ENCODE measurements around the gene CEP20.

Gene CEP20

GRCh38 chr16:15836074-15836473 is 52.3 kb downstream of the CEP20 start:
- no peak for DNase-seq (ENCODE audit: low read depth)
- no peak overlapping the region for H3K4me3 ChIP-seq (ENCODE audit: control insufficient read depth, low read depth, low read length)
- no peak for TF ChIP-seq CTCF (IDR thresholded peaks at IDR 0.05; ENCODE audit: control insufficient read depth, insufficient read depth, low read depth, low read length, missing control alignments)

- no peak overlapping the region for H3K4me3 ChIP-seq (ENCODE audit: control insufficient read depth, low read depth, low read length)
- no peak for TF ChIP-seq CTCF (IDR thresholded peaks at IDR 0.05; ENCODE audit: control insufficient read depth, insufficient read depth, low read depth, low read length, missing control alignments)
- DNase-seq (ENCODE audit: low read depth) = no peak
Observed at GRCh38 chr16:15835136-15835878, 53.1 kb downstream of the CEP20 start.

- no peak for TF ChIP-seq CTCF (IDR thresholded peaks at IDR 0.05; ENCODE audit: control insufficient read depth, insufficient read depth, low read depth, low read length, missing control alignments)
- H3K4me3 ChIP-seq (ENCODE audit: control insufficient read depth, low read depth, low read length) = no peak overlapping the region
- DNase-seq (ENCODE audit: low read depth) = no peak
Observed at GRCh38 chr16:15834502-15834901, 53.9 kb downstream of the CEP20 start.

GRCh38 chr16:15833541-15833940 is 54.9 kb downstream of the CEP20 start:
- TF ChIP-seq CTCF (IDR thresholded peaks at IDR 0.05; ENCODE audit: control insufficient read depth, insufficient read depth, low read depth, low read length, missing control alignments) = no peak
- DNase-seq (ENCODE audit: low read depth) = no peak
- no peak overlapping the region for H3K4me3 ChIP-seq (ENCODE audit: control insufficient read depth, low read depth, low read length)

- no peak overlapping the region for H3K4me3 ChIP-seq (ENCODE audit: control insufficient read depth, low read depth, low read length)
- no peak for TF ChIP-seq CTCF (IDR thresholded peaks at IDR 0.05; ENCODE audit: control insufficient read depth, insufficient read depth, low read depth, low read length, missing control alignments)
- no peak for DNase-seq (ENCODE audit: low read depth)
Observed at GRCh38 chr16:15832241-15832640, 56.2 kb downstream of the CEP20 start.

- no peak overlapping the region for H3K4me3 ChIP-seq (ENCODE audit: control insufficient read depth, low read depth, low read length)
- TF ChIP-seq CTCF (IDR thresholded peaks at IDR 0.05; ENCODE audit: control insufficient read depth, insufficient read depth, low read depth, low read length, missing control alignments) = no peak
- DNase-seq (ENCODE audit: low read depth) = no peak
Observed at GRCh38 chr16:15830832-15831451, 57.5 kb downstream of the CEP20 start.
